ENCODE measurements around the gene TNFRSF17.
"Not testable (repeated sequence)": the region's sequence is repeated elsewhere in the genome, so short reads cannot be mapped to it uniquely, and the experiment has no call there.

The TNFRSF17 gene

DNA sequence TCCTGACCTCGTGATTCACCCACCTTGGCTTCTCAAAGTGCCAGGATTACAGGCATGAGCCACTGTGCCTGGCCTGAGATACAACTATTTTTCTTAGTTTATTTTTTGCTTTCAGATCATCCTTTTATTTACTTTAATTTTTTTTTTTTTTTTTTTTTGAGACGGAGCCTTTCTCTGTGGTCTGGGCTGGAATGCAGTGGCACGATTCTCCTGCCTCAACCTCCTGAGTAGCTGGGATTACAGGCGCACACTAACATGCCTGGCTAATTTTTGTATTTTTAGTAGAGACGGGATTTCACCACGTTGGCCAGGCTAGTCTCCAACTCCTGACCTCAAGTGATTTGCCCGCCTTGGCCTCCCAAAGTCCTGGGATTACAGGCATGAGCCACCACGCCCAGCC lies 11.4 kb upstream of the TNFRSF17 start:
- H3K27ac ChIP-seq (ENCODE audit: low read depth, low read length); H3K9ac ChIP-seq (ENCODE audit: low read length); H3K9me3 ChIP-seq (ENCODE audit: control insufficient read depth, insufficient read depth, low read depth, low read length); H3K36me3 ChIP-seq (ENCODE audit: control insufficient read depth, insufficient read depth, low read length); H3K27me3 ChIP-seq (ENCODE audit: control insufficient read depth, insufficient read depth, low read length); H3K4me3 ChIP-seq (ENCODE audit: low read depth, low read length); H3K4me1 ChIP-seq (ENCODE audit: control insufficient read depth, insufficient read depth, low read length): not testable (repeated sequence)

GRCh38 chr16:11955713-11956123 lies 9.3 kb upstream of the TNFRSF17 start:
- Histone ChIP-seq H3K9me3 (ENCODE audit: control insufficient read depth, insufficient read depth, low read depth, low read length) (no peaks in the 10 kb centered on the region), H3K27ac (ENCODE audit: low read depth, low read length) (no peak overlapping the region), H3K4me3 (ENCODE audit: low read depth, low read length) (no peak overlapping the region)

GRCh38 chr16:11956558-11956957 lies 8.5 kb upstream of the TNFRSF17 start:
- H3K36me3 ChIP-seq (ENCODE audit: control insufficient read depth, insufficient read depth, low read length) = no peaks in the 10 kb centered on the region
- H3K9ac ChIP-seq (ENCODE audit: low read length) = no peak overlapping the region
- no peak overlapping the region for H3K4me3 ChIP-seq (ENCODE audit: low read depth, low read length)
- no peak overlapping the region for H3K27ac ChIP-seq (ENCODE audit: low read depth, low read length)
- no peaks in the 10 kb centered on the region for H3K27me3 ChIP-seq (ENCODE audit: control insufficient read depth, insufficient read depth, low read length)
- no peaks in the 10 kb centered on the region for H3K4me1 ChIP-seq (ENCODE audit: control insufficient read depth, insufficient read depth, low read length)
- H3K9me3 ChIP-seq (ENCODE audit: control insufficient read depth, insufficient read depth, low read depth, low read length) = no peaks in the 10 kb centered on the region

More at GRCh38 chr16:11955713-11956123, 9.3 kb upstream of the TNFRSF17 start:
- no peaks in the 10 kb centered on the region for H3K36me3 ChIP-seq (ENCODE audit: control insufficient read depth, insufficient read depth, low read length)
- H3K9ac ChIP-seq (ENCODE audit: low read length) = no peak overlapping the region
- H3K4me1 ChIP-seq (ENCODE audit: control insufficient read depth, insufficient read depth, low read length) = no peaks in the 10 kb centered on the region
- H3K27me3 ChIP-seq (ENCODE audit: control insufficient read depth, insufficient read depth, low read length) = no peaks in the 10 kb centered on the region

- Histone ChIP-seq H3K9me3 (ENCODE audit: control insufficient read depth, insufficient read depth, low read depth, low read length) (no peaks in the 10 kb centered on the region), H3K9ac (ENCODE audit: low read length) (no peak overlapping the region), H3K4me1 (ENCODE audit: control insufficient read depth, insufficient read depth, low read length) (no peaks in the 10 kb centered on the region), H3K27ac (ENCODE audit: low read depth, low read length) (no peak overlapping the region), H3K4me3 (ENCODE audit: low read depth, low read length) (no peak overlapping the region), H3K36me3 (ENCODE audit: control insufficient read depth, insufficient read depth, low read length) (no peaks in the 10 kb centered on the region), H3K27me3 (ENCODE audit: control insufficient read depth, insufficient read depth, low read length) (no peaks in the 10 kb centered on the region)
These were observed 7.2 kb upstream of the TNFRSF17 start for GRCh38 chr16:11957591-11958395.

DNA sequence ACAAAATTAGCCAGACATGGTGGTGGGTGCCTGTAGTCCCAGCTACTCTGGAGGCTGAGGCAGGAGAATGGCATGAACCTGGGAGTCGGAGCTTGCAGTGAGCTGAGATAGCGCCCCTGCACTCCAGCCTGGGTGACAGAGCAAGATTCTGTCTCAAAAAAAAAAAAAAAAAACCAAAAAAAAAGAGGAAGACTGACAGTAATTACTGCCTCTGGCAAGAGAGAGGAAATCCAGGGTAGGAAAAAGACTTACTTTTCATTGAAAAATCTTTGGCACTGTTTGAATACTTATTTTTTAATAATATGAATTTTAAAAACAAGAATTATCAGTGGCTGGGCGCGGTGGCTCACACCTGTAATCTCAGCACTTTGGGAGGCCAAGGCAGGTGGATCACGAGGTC lies 2.6 kb upstream of the TNFRSF17 start:
- not testable (repeated sequence) for H3K9ac ChIP-seq (ENCODE audit: low read length); H3K27me3 ChIP-seq (ENCODE audit: control insufficient read depth, insufficient read depth, low read length); H3K4me3 ChIP-seq (ENCODE audit: low read depth, low read length); H3K36me3 ChIP-seq (ENCODE audit: control insufficient read depth, insufficient read depth, low read length); H3K4me1 ChIP-seq (ENCODE audit: control insufficient read depth, insufficient read depth, low read length); H3K9me3 ChIP-seq (ENCODE audit: control insufficient read depth, insufficient read depth, low read depth, low read length); H3K27ac ChIP-seq (ENCODE audit: low read depth, low read length)

DNA sequence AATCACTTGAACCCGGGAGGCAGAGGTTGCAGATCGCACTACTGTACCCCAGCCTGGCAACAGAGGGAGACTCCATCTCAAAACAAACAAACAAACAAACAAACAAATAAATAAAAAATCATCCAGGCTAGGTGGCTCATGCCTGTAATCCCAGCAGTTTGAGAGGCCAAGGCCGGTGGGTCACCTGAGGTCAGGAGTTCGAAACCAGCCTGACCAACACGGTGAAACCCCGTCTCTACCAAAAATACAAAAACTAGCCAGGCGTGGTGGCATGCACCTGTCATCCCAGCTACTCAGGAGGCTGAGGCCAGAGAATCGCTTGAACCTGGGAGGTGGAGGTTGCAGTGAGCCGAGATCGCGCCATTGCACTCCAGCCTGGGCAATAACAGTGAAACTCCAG lies 2.0 kb upstream of the TNFRSF17 start:
- H3K36me3 ChIP-seq (ENCODE audit: control insufficient read depth, insufficient read depth, low read length); H3K9me3 ChIP-seq (ENCODE audit: control insufficient read depth, insufficient read depth, low read depth, low read length); H3K4me3 ChIP-seq (ENCODE audit: low read depth, low read length); H3K27me3 ChIP-seq (ENCODE audit: control insufficient read depth, insufficient read depth, low read length); H3K27ac ChIP-seq (ENCODE audit: low read depth, low read length); H3K9ac ChIP-seq (ENCODE audit: low read length); H3K4me1 ChIP-seq (ENCODE audit: control insufficient read depth, insufficient read depth, low read length): not testable (repeated sequence)

GRCh38 chr16:11963706-11964105 lies 1.3 kb upstream of the TNFRSF17 start:
- H3K27me3 ChIP-seq (ENCODE audit: control insufficient read depth, insufficient read depth, low read length) = no peaks in the 10 kb centered on the region
- no peak overlapping the region for H3K27ac ChIP-seq (ENCODE audit: low read depth, low read length)

DNA sequence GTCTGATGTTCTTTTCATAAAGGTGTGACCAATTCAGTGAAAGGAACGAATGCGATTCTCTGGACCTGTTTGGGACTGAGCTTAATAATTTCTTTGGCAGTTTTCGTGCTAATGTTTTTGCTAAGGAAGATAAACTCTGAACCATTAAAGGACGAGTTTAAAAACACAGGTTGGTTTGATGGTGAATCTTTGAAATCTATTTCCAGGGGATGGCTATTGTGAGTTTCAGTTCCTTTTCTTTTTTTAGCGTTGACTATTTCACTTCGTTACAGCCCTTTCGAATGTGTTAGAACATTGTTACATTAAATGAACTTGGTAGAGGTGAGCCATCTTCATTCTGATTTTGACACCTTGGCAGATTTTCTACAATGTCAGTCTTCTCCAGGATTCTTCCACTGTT lies 1.2 kb downstream of the TNFRSF17 start:
- H3K27me3 ChIP-seq (ENCODE audit: control insufficient read depth, insufficient read depth, low read length) = no peaks in the 10 kb centered on the region
- H3K4me3 ChIP-seq (ENCODE audit: low read depth, low read length) = no peak overlapping the region
- H3K27ac ChIP-seq (ENCODE audit: low read depth, low read length) = no peak overlapping the region
- no peaks in the 10 kb centered on the region for H3K9me3 ChIP-seq (ENCODE audit: control insufficient read depth, insufficient read depth, low read depth, low read length)
- no peaks in the 10 kb centered on the region for H3K4me1 ChIP-seq (ENCODE audit: control insufficient read depth, insufficient read depth, low read length)
- H3K36me3 ChIP-seq (ENCODE audit: control insufficient read depth, insufficient read depth, low read length) = no peaks in the 10 kb centered on the region
- no peak overlapping the region for H3K9ac ChIP-seq (ENCODE audit: low read length)

More at GRCh38 chr16:11963706-11964105, 1.3 kb upstream of the TNFRSF17 start:
- Histone ChIP-seq H3K4me3 (ENCODE audit: low read depth, low read length) (no peak overlapping the region), H3K36me3 (ENCODE audit: control insufficient read depth, insufficient read depth, low read length) (no peaks in the 10 kb centered on the region), H3K4me1 (ENCODE audit: control insufficient read depth, insufficient read depth, low read length) (no peaks in the 10 kb centered on the region), H3K9ac (ENCODE audit: low read length) (no peak overlapping the region), H3K9me3 (ENCODE audit: control insufficient read depth, insufficient read depth, low read depth, low read length) (no peaks in the 10 kb centered on the region)

- H3K9ac ChIP-seq (ENCODE audit: low read length) = no peak overlapping the region
- no peak overlapping the region for H3K4me3 ChIP-seq (ENCODE audit: low read depth, low read length)
- H3K27ac ChIP-seq (ENCODE audit: low read depth, low read length) = no peak overlapping the region
- H3K9me3 ChIP-seq (ENCODE audit: control insufficient read depth, insufficient read depth, low read depth, low read length) = no peaks in the 10 kb centered on the region
- no peaks in the 10 kb centered on the region for H3K4me1 ChIP-seq (ENCODE audit: control insufficient read depth, insufficient read depth, low read length)
- no peaks in the 10 kb centered on the region for H3K36me3 ChIP-seq (ENCODE audit: control insufficient read depth, insufficient read depth, low read length)
- H3K27me3 ChIP-seq (ENCODE audit: control insufficient read depth, insufficient read depth, low read length) = no peaks in the 10 kb centered on the region
These were observed 2.3 kb downstream of the TNFRSF17 start for GRCh38 chr16:11967195-11967911.

DNA sequence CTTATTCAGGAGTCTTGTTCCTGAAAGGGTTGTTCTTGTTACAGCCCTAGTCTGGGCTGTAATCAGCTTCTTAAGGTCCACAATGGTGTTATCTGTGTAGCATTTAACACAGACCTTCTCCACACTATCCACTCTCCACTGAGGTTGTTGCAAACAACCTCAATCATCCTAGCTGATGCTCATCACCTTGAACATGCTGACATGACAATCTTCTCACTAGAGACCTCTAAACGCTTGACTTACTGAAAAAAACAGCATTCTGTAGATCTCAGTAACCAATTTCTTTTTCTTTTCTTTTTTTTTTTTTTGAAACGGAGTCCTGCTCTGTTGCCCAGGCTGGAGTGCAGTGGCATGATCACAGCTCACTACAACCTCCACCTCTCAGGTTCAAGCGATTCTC lies 3.6 kb downstream of the TNFRSF17 start:
- Histone ChIP-seq H3K27ac (ENCODE audit: low read depth, low read length) (no peak overlapping the region), H3K4me3 (ENCODE audit: low read depth, low read length) (no peak overlapping the region), H3K27me3 (ENCODE audit: control insufficient read depth, insufficient read depth, low read length) (no peaks in the 10 kb centered on the region), H3K36me3 (ENCODE audit: control insufficient read depth, insufficient read depth, low read length) (no peaks in the 10 kb centered on the region), H3K9me3 (ENCODE audit: control insufficient read depth, insufficient read depth, low read depth, low read length) (no peaks in the 10 kb centered on the region), H3K9ac (ENCODE audit: low read length) (no peak overlapping the region), H3K4me1 (ENCODE audit: control insufficient read depth, insufficient read depth, low read length) (no peaks in the 10 kb centered on the region)

- not testable (repeated sequence) for H3K4me1 ChIP-seq (ENCODE audit: control insufficient read depth, insufficient read depth, low read length); H3K36me3 ChIP-seq (ENCODE audit: control insufficient read depth, insufficient read depth, low read length); H3K9ac ChIP-seq (ENCODE audit: low read length); H3K9me3 ChIP-seq (ENCODE audit: control insufficient read depth, insufficient read depth, low read depth, low read length); H3K27ac ChIP-seq (ENCODE audit: low read depth, low read length); H3K4me3 ChIP-seq (ENCODE audit: low read depth, low read length); H3K27me3 ChIP-seq (ENCODE audit: control insufficient read depth, insufficient read depth, low read length)
These were observed 5.3 kb downstream of the TNFRSF17 start for GRCh38 chr16:11970292-11970691.

Data from HUES6 (cell line).